H1 (cell line): Measurements from ENCODE around the gene SIK3. TPM values are rescaled to one million over a fixed set of nuclear protein-coding genes. Genes with fewer than 3 reads are reported as not detected.

ENCODE experiments used
- CTCF ChIA-PET: fragments of 300-600 bp; sonication (Branson Sonifier 250); formaldehyde crosslinking; loops from one replicate; lab custom pipeline; 2021; ENCODE audit not compliant: partially characterized antibody; lab: Charles Lee
- POLR2A ChIA-PET: fragments of 300-600 bp; sonication (Branson Sonifier 250); formaldehyde crosslinking; loops from one replicate; lab custom pipeline; 2021; ENCODE audit warnings: inconsistent platforms; ENCODE audit not compliant: partially characterized antibody; lab: Charles Lee
- DNase-seq, 2 experiments: peaks; one replicate each; pipeline versions ENCODE4 v3.0.0 to v3.0.0-alpha.2; 2010 to 2022; ENCODE audit warnings: low spot score in 2 of 2, low read depth in 1 of 2, mixed read lengths in 1 of 2
- FAIRE-seq: peaks from 2 replicates; lab custom pipeline; 2011; peaks lifted over from hg19 to GRCh38; lab: Jason Lieb, UNC
- H2AFZ ChIP-seq: 2 replicates; pipeline ENCODE4 v1.8.1; 2012; ENCODE audit warnings: low read length, inconsistent platforms
- H2AK5ac ChIP-seq: 2 replicates; pipeline ENCODE4 v1.6.1; 2013; ENCODE audit warnings: low read depth, low read length
- H2BK120ac ChIP-seq: replicated peaks from 2 replicates; pipeline ENCODE3; 2013; ENCODE audit warnings: low read depth, low read length, inconsistent platforms
- H2BK12ac ChIP-seq: 2 replicates; pipeline ENCODE4 v1.6.1; 2013; ENCODE audit warnings: low read depth, low read length
- H2BK15ac ChIP-seq: 2 replicates; pipeline ENCODE4 v1.6.1; 2013; ENCODE audit warnings: low read length
- H2BK20ac ChIP-seq: 2 replicates; pipeline ENCODE4 v1.6.1; 2013; ENCODE audit warnings: low read length
- H2BK5ac ChIP-seq: 2 replicates; pipeline ENCODE4 v1.6.1; 2013; ENCODE audit warnings: low read depth, low read length
- H3K14ac ChIP-seq: 2 replicates; pipeline ENCODE4 v1.6.1; 2013; ENCODE audit warnings: inconsistent platforms; ENCODE audit not compliant: insufficient read length
- H3K18ac ChIP-seq: 2 replicates; pipeline ENCODE4 v1.6.1; 2013; ENCODE audit warnings: low read length; ENCODE audit errors: extremely low read depth
- H3K23ac ChIP-seq: 2 replicates; pipeline ENCODE4 v1.6.1; 2013; ENCODE audit warnings: inconsistent platforms; ENCODE audit not compliant: insufficient read length
- H3K23me2 ChIP-seq: 2 replicates; pipeline ENCODE4 v1.6.1; 2013; ENCODE audit warnings: low read depth, low read length
- H3K27ac ChIP-seq: 2 replicates; pipeline ENCODE4 v1.6.1; 2011; ENCODE audit warnings: low read depth, low read length, inconsistent platforms
- H3K27me3 ChIP-seq, 4 experiments: replicated peaks in 1 of 4; 1 replicate in 1 of 4; 2 replicates in 3 of 4; pipeline versions ENCODE4 v1.6.1 to v1.8.1; 2011 to 2013; ENCODE audit warnings: low read length in 3 of 4, mild to moderate bottlenecking in 3 of 4, inconsistent platforms in 2 of 4, mixed read lengths in 2 of 4, moderate library complexity in 1 of 4; ENCODE audit not compliant: control insufficient read depth in 3 of 4, insufficient read depth in 3 of 4; ENCODE audit errors: extremely low read depth in 1 of 4
- H3K36me3 ChIP-seq, 4 experiments: 2 replicates each; pipeline versions ENCODE4 v1.6.1 to v1.8.1; 2011 to 2013; ENCODE audit warnings: mild to moderate bottlenecking in 4 of 4, low read length in 3 of 4, moderate library complexity in 2 of 4, control low read depth in 1 of 4, inconsistent platforms in 1 of 4; ENCODE audit not compliant: insufficient read depth in 4 of 4, control insufficient read depth in 2 of 4
- H3K4ac ChIP-seq: replicated peaks from 2 replicates; pipeline ENCODE3; 2013; ENCODE audit warnings: low read length, low read depth, mixed read lengths, inconsistent platforms; ENCODE audit not compliant: insufficient read length
- H3K4me1 ChIP-seq, 4 experiments: replicated peaks in 1 of 4; 1 replicate in 1 of 4; 2 replicates in 3 of 4; pipeline versions ENCODE4 v1.6.1 to v1.8.1; 2011 to 2013; ENCODE audit warnings: low read length in 3 of 4, inconsistent platforms in 2 of 4, mixed read lengths in 1 of 4; ENCODE audit not compliant: insufficient read depth in 4 of 4, control insufficient read depth in 3 of 4
- H3K4me2 ChIP-seq, 2 experiments: 2 replicates each; pipeline versions ENCODE4 v1.6.1 to v1.8.1; 2011 to 2013; ENCODE audit warnings: low read depth in 2 of 2, low read length in 2 of 2, control low read depth in 1 of 2, inconsistent platforms in 1 of 2, mild to moderate bottlenecking in 1 of 2; ENCODE audit not compliant: insufficient read depth in 1 of 2
- H3K4me3 ChIP-seq, 4 experiments: fragments of 200-600, 300-600 bp in 1 of 4; sonication (generic), shearing (Covaris generic), sonication (Bioruptor Twin) in 1 of 4; 2 replicates each; pipeline versions ENCODE4 v1.5.1 to v1.8.1; 2011 to 2016; ENCODE audit warnings: low read length in 4 of 4, low read depth in 3 of 4, control low read depth in 2 of 4, inconsistent platforms in 2 of 4, mild to moderate bottlenecking in 2 of 4, mixed read lengths in 1 of 4, moderate library complexity in 1 of 4; ENCODE audit not compliant: insufficient read depth in 2 of 4; ENCODE audit errors: extremely low read depth in 1 of 4
- H3K56ac ChIP-seq: replicated peaks from 2 replicates; pipeline ENCODE3; 2013; ENCODE audit warnings: low read depth, mild to moderate bottlenecking, mixed read lengths, low read length, inconsistent platforms; ENCODE audit not compliant: insufficient read length
- H3K79me1 ChIP-seq: 2 replicates; pipeline ENCODE4 v1.6.1; 2013; ENCODE audit warnings: low read depth, low read length, control low read depth
- H3K79me2 ChIP-seq, 2 experiments: 2 replicates each; pipeline versions ENCODE4 v1.6.1 to v1.8.1; 2012 to 2013; ENCODE audit warnings: low read length in 2 of 2, mild to moderate bottlenecking in 2 of 2, inconsistent platforms in 1 of 2; ENCODE audit not compliant: insufficient read depth in 2 of 2, control insufficient read depth in 1 of 2
- H3K9ac ChIP-seq, 4 experiments: replicated peaks in 1 of 4; 1 replicate in 1 of 4; 2 replicates in 3 of 4; pipeline versions ENCODE4 v1.6.1 to v1.8.1; 2011 to 2013; ENCODE audit warnings: low read depth in 3 of 4, low read length in 3 of 4, control low read depth in 2 of 4, mild to moderate bottlenecking in 2 of 4, moderate library complexity in 2 of 4, inconsistent platforms in 1 of 4; ENCODE audit errors: extremely low read depth in 1 of 4
- H3K9me3 ChIP-seq, 2 experiments: 2 replicates each; pipeline versions ENCODE4 v1.6.1 to v1.8.1; 2012 to 2013; ENCODE audit warnings: mild to moderate bottlenecking in 2 of 2, moderate library complexity in 2 of 2, control low read depth in 1 of 2, inconsistent platforms in 1 of 2, low read depth in 1 of 2, low read length in 1 of 2, mixed read lengths in 1 of 2; ENCODE audit not compliant: insufficient read depth in 2 of 2
- H4K20me1 ChIP-seq, 2 experiments: replicated peaks in 1 of 2; 2 replicates each; pipeline versions ENCODE3 to v1.8.1; 2011 to 2013; ENCODE audit warnings: inconsistent platforms in 2 of 2, low read length in 2 of 2, mild to moderate bottlenecking in 1 of 2; ENCODE audit not compliant: insufficient read depth in 2 of 2, control insufficient read depth in 1 of 2
- H4K5ac ChIP-seq: 2 replicates; pipeline ENCODE4 v1.6.1; 2013; ENCODE audit warnings: low read length, low read depth, mixed read lengths, inconsistent platforms; ENCODE audit not compliant: insufficient read length
- H4K8ac ChIP-seq: 2 replicates; pipeline ENCODE4 v1.8.0; 2013; ENCODE audit warnings: mild to moderate bottlenecking, moderate library complexity, low read length, inconsistent platforms; ENCODE audit not compliant: insufficient read depth; ENCODE audit errors: extremely low read depth
- H4K91ac ChIP-seq: replicated peaks from 2 replicates; pipeline ENCODE3; 2013; ENCODE audit warnings: low read length, mixed read lengths, inconsistent platforms; ENCODE audit not compliant: insufficient read length
- ASH2L ChIP-seq: fragments of 200-600, 300-600 bp; sonication (generic); IDR thresholded peaks from one replicate; pipeline ENCODE4 v1.7.1; 2017; ENCODE audit warnings: low read length
- RFX5 ChIP-seq: IDR thresholded peaks from 2 replicates; pipeline ENCODE4 v1.6.1; 2011; ENCODE audit warnings: low read depth, low read length, improper control_type of control experiment, borderline replicate concordance
- SAP30 ChIP-seq: fragments of 300-600 bp; sonication (generic); IDR thresholded peaks from 2 replicates; pipeline ENCODE4 v1.7.1; 2012; ENCODE audit warnings: low read length, moderate library complexity, mild to moderate bottlenecking, inconsistent platforms; ENCODE audit not compliant: insufficient read depth, insufficient replicate concordance
- SIRT6 ChIP-seq: IDR thresholded peaks from one replicate; pipeline ENCODE4 v1.7.1; 2012; ENCODE audit warnings: low read length, inconsistent platforms
- WGBS, 2 experiments: shearing (Covaris generic) in 1 of 2; methylation state at CpG; one replicate each; pipeline versions ENCODE4 v1.1.6 to v1.1.7; 2013 to 2015; ENCODE audit warnings: low lambda C conversion rate in 2 of 2, mixed read lengths in 2 of 2, inconsistent platforms in 1 of 2, low coverage in 1 of 2, missing lambda C conversion rate in 1 of 2; ENCODE audit not compliant: insufficient replicate concordance in 2 of 2, insufficient coverage in 1 of 2, insufficient read length in 1 of 2; ENCODE audit errors: extremely low coverage in 1 of 2, missing lambda C conversion rate in 1 of 2; 5-methylcytosine and 5-hydroxymethylcytosine counted together
- polyA plus RNA-seq, 7 experiments: library from polyadenylated mRNA; depleted of rRNA in 3 of 7; stranded (reverse) in 5 of 7; unstranded in 2 of 7; fragments of >200 nt in 5 of 7; fragments of 200-250 nt in 2 of 7; gene quantifications; 1 replicate in 5 of 7; 2 replicates in 1 of 7; 4 replicates in 1 of 7; pipeline versions ENCODE4 v1.2.1 to v1.2.3, GENCODE V29; 2011 to 2013; ENCODE audit warnings: missing spikeins in 2 of 7, mixed read lengths in 2 of 7
- total RNA-seq: library from RNA; stranded (reverse); fragmentation: NEBNext Ultra II Directional; extraction: Animal tissue kit (Norgen Biotek cat#: 25700); gene quantifications from 2 replicates; pipeline ENCODE4 v1.2.1, GENCODE V29; 2021

SIK3 gene
- total and polyA plus RNA-seq, 2 of the 8 experiments (the other 6 are each of a cell fraction or from before 2014, with no cell fraction given): 19.9 to 32.1 TPM

GRCh38 chr11:116928102-116928777, 170.0 kb downstream of the SIK3 start:
- FAIRE-seq: no peak
- CTCF ChIA-PET: no interaction called here
- POLR2A ChIA-PET: interaction anchor here (2.1 kb wide), 1 partner anchor 8 kb away, joined by 6 read pairs; no protein-coding TSS in a partner anchor
- Histone ChIP-seq H3K27me3 (no peaks in the 10 kb centered on the region), H4K91ac (no peak overlapping the region), H3K56ac (no peak overlapping the region), H2BK120ac (no peak overlapping the region), H3K18ac (no peak overlapping the region), H3K23me2 (no peaks in the 10 kb centered on the region; the same call in 1 of the 2 replicates), H4K5ac (no peak overlapping the region), H3K27ac (no peak overlapping the region), H2AK5ac (no peak overlapping the region), H3K36me3 (peaks cover 0 to 6% (median 0%) of the 10 kb centered on the region in 4 experiments; a peak in 1 of 8 replicates), H4K20me1 (peaks cover 0 to 2% of the 10 kb centered on the region in 2 experiments), H3K4me3 (no peak overlapping the region), H3K4me2 (no peak overlapping the region), H3K4ac (no peak overlapping the region), H2BK12ac (no peak overlapping the region), H3K79me2 (no peaks in the 10 kb centered on the region), H2AFZ (no peak overlapping the region), H3K9ac (no peak overlapping the region), H3K4me1 (peaks cover 1 to 7% (median 5%) of the 10 kb centered on the region in 4 experiments; a peak in 4 of 7 replicates), H2BK15ac (no peak overlapping the region), H2BK5ac (no peak overlapping the region), H3K9me3 (no peaks in the 10 kb centered on the region), H2BK20ac (no peak overlapping the region), H3K23ac (no peak overlapping the region), H4K8ac (no peak overlapping the region), H3K79me1 (no peaks in the 10 kb centered on the region), H3K14ac (no peak overlapping the region)
- no peak for DNase-seq
- TF ChIP-seq ASH2L (no peak), SAP30 (no peak), SIRT6 (no peak), RFX5 (no peak)
- WGBS, 2 experiments: 94% methylated on average over 1 of the region's 1 CpG; no CpG with 5 or more reads in 1 of the 2 experiments
